NB4 (cell line): ENCODE results near the gene GPR153.

Source experiments
- DNase-seq: peaks from one replicate; pipeline ENCODE4 v3.0.0; 2010; ENCODE audit warnings: low read depth
- H3K4me3 ChIP-seq: one replicate; pipeline ENCODE4 v1.5.1; 2011; ENCODE audit warnings: mild to moderate bottlenecking, low read depth, low read length, moderate library complexity
- CTCF ChIP-seq: IDR thresholded peaks from one replicate; pipeline ENCODE4 v1.5.1; 2012; ENCODE audit warnings: low read depth, low read length
- MYC ChIP-seq: IDR thresholded peaks from 2 replicates; pipeline ENCODE4 v1.6.1; 2011; ENCODE audit warnings: low read depth, low read length
- POLR2A ChIP-seq: IDR thresholded peaks from 2 replicates; pipeline ENCODE4 v1.6.1; 2011; ENCODE audit warnings: mild to moderate bottlenecking; ENCODE audit not compliant: insufficient read length; ENCODE audit errors: extremely low read depth
- TF ChIP-seq, protein P1 (sequence below): IDR thresholded peaks from 2 replicates; pipeline ENCODE4 v1.6.1; 2011; ENCODE audit warnings: low read depth, low read length

GPR153 gene

DNA sequence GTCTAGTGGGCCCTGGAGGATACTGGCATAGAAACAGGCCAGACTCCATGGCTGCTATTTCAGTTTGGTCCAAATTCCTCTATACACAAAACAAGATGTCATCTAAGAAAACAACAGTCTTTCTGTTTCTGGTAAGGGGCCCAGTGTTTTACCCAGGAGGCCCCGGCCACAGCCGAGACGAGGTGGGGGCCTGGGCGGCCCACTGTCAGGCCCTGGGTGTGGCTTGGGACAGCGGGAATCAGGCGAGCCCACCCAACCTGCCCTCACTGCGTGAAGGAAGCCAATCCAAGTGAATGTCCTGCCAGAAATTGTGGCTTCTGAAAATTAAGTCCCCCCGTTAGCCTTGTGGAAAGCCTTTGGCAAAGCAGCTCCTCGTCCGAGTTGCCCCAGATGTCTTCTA is 31.2 kb upstream of the GPR153 start:
- TF ChIP-seq, protein P1, sequence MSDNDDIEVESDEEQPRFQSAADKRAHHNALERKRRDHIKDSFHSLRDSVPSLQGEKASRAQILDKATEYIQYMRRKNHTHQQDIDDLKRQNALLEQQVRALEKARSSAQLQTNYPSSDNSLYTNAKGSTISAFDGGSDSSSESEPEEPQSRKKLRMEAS: no peak
- TF ChIP-seq POLR2A: no peak
- no peak for TF ChIP-seq MYC
- TF ChIP-seq CTCF: no peak
- no peak for DNase-seq
- no peak overlapping the region for H3K4me3 ChIP-seq

DNA sequence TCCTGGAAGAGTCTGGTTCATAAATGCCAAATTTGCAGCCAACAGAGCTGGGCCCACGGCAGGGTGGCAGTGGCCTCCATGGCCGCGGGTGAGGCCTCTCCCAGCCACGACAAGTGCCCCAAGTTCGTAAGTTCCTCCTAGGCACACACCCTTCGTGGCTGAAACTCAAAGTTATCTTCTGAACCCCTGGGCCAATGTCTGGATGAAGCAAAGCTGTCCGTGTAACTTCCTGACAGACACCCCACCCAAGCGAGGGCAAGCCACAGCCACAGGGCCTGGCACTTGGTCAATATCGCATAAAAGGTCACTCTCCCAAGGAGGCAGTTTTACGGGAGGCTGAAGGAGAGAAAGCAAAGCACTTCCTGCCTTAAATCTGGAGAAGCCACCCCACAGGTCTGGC is 27.8 kb upstream of the GPR153 start:
- no peak overlapping the region for H3K4me3 ChIP-seq
- no peak for DNase-seq
- TF ChIP-seq MYC: no peak
- no peak for TF ChIP-seq POLR2A
- TF ChIP-seq, protein P1: no peak
- TF ChIP-seq CTCF: no peak

- DNase-seq: no peak
- H3K4me3 ChIP-seq: no peak overlapping the region
- TF ChIP-seq, protein P1: no peak
- TF ChIP-seq POLR2A (no peak), CTCF (no peak), MYC (no peak)
Measured at GRCh38 chr1:6288026-6288425, 27.1 kb upstream of the GPR153 start.

- H3K4me3 ChIP-seq: no peak overlapping the region
- no peak for DNase-seq
- no peak for TF ChIP-seq CTCF
- no peak for TF ChIP-seq MYC
- TF ChIP-seq, protein P1: no peak
- TF ChIP-seq POLR2A: no peak
Measured at GRCh38 chr1:6287431-6287886, 26.6 kb upstream of the GPR153 start.

GRCh38 chr1:6287029-6287428 is 26.1 kb upstream of the GPR153 start:
- H3K4me3 ChIP-seq: no peak overlapping the region
- DNase-seq: no peak
- no peak for TF ChIP-seq CTCF
- no peak for TF ChIP-seq POLR2A
- no peak for TF ChIP-seq MYC
- TF ChIP-seq, protein P1: no peak

GRCh38 chr1:6286266-6286665 is 25.4 kb upstream of the GPR153 start:
- TF ChIP-seq CTCF (no peak), POLR2A (no peak), MYC (no peak)
- TF ChIP-seq, protein P1: no peak
- no peak overlapping the region for H3K4me3 ChIP-seq
- no peak for DNase-seq
